ENCODE data around the gene TADA3. TPM values are rescaled to one million over a fixed set of nuclear protein-coding genes. Genes with fewer than 3 reads are reported as not detected.

The TADA3 gene
- total and polyA plus RNA-seq, 10 donors = 33.6 to 73.7 (median 49.4) TPM

DNA sequence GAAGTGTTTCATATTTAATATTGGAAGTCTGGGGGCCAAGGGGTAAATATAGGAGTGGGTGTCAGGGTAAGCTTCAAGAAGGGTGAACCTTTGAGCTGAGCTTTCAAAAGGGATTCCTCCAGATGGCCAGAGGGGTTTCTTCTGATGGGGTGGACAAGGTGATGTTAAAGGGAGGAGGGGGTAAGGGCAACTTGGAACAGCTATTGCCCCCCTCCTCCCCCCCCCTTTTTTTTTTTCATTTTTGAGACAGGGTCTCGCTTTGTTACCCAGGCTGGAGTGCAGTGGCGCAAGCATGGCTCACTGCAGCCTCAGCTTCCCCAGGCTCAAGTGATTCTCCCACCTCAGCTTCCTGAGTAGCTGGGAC is 15.7 kb upstream of the TADA3 start:
- Histone ChIP-seq H3K36me3 (peaks cover 3 to 76% (median 45%) of the 10 kb centered on the region in 6 donors), H3K4me3 (no peak overlapping the region), H3K4me1 (peaks cover 4 to 58% (median 31%) of the 10 kb centered on the region in 6 donors), H3K9me3 (no peaks in the 10 kb centered on the region), H3K27me3 (replicated peaks in 1 of 7) (no peaks in the 10 kb centered on the region), H3K27ac (peak overlapping the region in 5 of 8 donors; percentile 94 to 97 (median 95))
- 68 to 100% (median 77%) methylated on average over 2 of the region's 2 CpGs for WGBS, 5 donors
- intact Hi-C loops (cut with DNase I; ENCODE audit: low total_unique reads) = no loop called here
- TF ChIP-seq POLR2AphosphoS5 (IDR thresholded peaks at IDR 0.05) (no peak), CTCF (IDR thresholded peaks at IDR 0.05 in 8 of 11, conservative IDR thresholded peaks at IDR 0.05 in 3 of 11) (no peak)
- DNase-seq = no peak

GRCh38 chr3:9806688-9807589 is 14.7 kb upstream of the TADA3 start:
- TF ChIP-seq POLR2A (IDR thresholded peaks at IDR 0.05) = no peak
- TF ChIP-seq CTCF (IDR thresholded peaks at IDR 0.05 in 8 of 11, conservative IDR thresholded peaks at IDR 0.05 in 3 of 11) = no peak
- TF ChIP-seq POLR2AphosphoS5 (IDR thresholded peaks at IDR 0.05) = peak in 1 of 3 donors; percentile 29
- Histone ChIP-seq H3K4me3 (no peak overlapping the region), H3K27me3 (replicated peaks in 1 of 7) (no peaks in the 10 kb centered on the region), H3K4me1 (peaks cover 4 to 58% (median 31%) of the 10 kb centered on the region in 6 donors), H3K9me3 (no peaks in the 10 kb centered on the region), H3K36me3 (peaks cover 3 to 76% (median 54%) of the 10 kb centered on the region in 6 donors), H3K27ac (peak overlapping the region in 2 of 8 donors; percentile 94 to 97)
- WGBS, 5 donors = 88 to 99% (median 96%) methylated on average over 6 to 7 of the region's 7 CpGs
- intact Hi-C loops (cut with DNase I; ENCODE audit: low total_unique reads) = no loop called here
- DNase-seq = no peak

DNA sequence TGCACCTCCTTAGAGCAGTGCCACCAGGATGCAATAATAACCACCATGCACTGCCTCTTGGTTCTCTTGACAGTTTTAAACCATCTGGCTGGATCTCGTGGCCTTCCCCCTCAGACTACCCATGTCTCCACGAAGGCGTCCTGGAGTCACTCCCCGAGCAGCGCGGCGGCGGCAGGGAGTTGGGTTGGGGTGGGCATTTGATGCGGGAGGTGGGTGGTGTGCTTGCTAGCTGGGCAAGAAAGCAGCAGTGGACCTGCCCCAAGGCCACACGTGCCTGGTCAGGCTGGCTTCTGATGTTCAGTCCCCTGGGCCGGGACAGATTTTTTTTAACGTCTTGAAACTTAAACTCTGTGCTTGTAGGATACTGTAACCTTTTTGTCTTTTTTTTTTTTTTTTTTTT is 13.9 kb upstream of the TADA3 start:
- Histone ChIP-seq H3K4me3 (no peak overlapping the region), H3K4me1 (peaks cover 4 to 53% (median 30%) of the 10 kb centered on the region in 6 donors), H3K27me3 (replicated peaks in 1 of 7) (no peaks in the 10 kb centered on the region), H3K27ac (no peak overlapping the region), H3K9me3 (no peaks in the 10 kb centered on the region), H3K36me3 (peaks cover 9 to 77% (median 62%) of the 10 kb centered on the region in 6 donors)
- DNase-seq = no peak
- TF ChIP-seq POLR2A (IDR thresholded peaks at IDR 0.05) = no peak
- TF ChIP-seq POLR2AphosphoS5 (IDR thresholded peaks at IDR 0.05) = peak in 2 of 3 donors; percentile 29 to 59
- intact Hi-C loops (cut with DNase I; ENCODE audit: low total_unique reads) = no loop called here
- WGBS, 5 donors = 89 to 95% (median 95%) methylated on average over 12 of the region's 12 CpGs

DNA sequence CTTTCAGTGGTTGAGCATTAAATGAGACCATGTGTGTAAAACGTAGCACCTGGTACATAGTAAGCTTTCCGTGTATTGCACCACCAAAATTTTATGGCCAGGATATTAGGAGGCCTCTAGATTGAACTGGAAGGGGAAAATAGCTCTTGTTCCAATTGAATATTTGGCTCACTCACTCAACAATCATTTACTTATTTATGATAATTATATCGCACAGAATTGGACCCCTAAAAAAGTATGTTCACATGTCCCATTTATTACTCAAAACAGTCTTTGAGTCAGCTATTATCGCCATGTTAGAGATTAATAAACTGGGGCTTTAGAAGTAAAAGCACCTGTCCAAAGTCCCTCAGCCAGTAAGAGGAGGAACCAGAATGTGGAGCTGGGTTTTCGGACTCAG is 12.7 kb upstream of the TADA3 start:
- 86 to 96% (median 92%) methylated on average over 5 of the region's 5 CpGs for WGBS, 5 donors
- Histone ChIP-seq H3K9me3 (no peaks in the 10 kb centered on the region), H3K4me1 (peaks cover 0 to 43% (median 20%) of the 10 kb centered on the region in 6 donors), H3K36me3 (peaks cover 11 to 88% (median 73%) of the 10 kb centered on the region in 6 donors), H3K4me3 (no peak overlapping the region), H3K27me3 (replicated peaks in 1 of 7) (no peaks in the 10 kb centered on the region), H3K27ac (no peak overlapping the region)
- DNase-seq = no peak
- intact Hi-C loops (cut with DNase I; ENCODE audit: low total_unique reads) = no loop called here
- TF ChIP-seq CTCF (IDR thresholded peaks at IDR 0.05 in 8 of 11, conservative IDR thresholded peaks at IDR 0.05 in 3 of 11) = no peak
- no peak for TF ChIP-seq POLR2AphosphoS5 (IDR thresholded peaks at IDR 0.05)
- no peak for TF ChIP-seq POLR2A (IDR thresholded peaks at IDR 0.05)
